GM13976 (cell line): ENCODE results near the gene TNS1.

Experiments
- DNase-seq: peaks from one replicate; pipeline ENCODE4 v3.0.0; 2012; ENCODE audit warnings: low spot score
- CTCF ChIP-seq: IDR thresholded peaks from 2 replicates; pipeline ENCODE4 v1.5.1; 2012; ENCODE audit warnings: borderline replicate concordance, mild to moderate bottlenecking; ENCODE audit not compliant: insufficient read depth; ENCODE audit errors: extremely low read depth, missing control alignments, control extremely low read depth
- in situ Hi-C: fragments of 300-500 bp; cut with MboI; formaldehyde crosslinking; loops from one replicate; pipeline ENCODE4 v1.12.0; 2022; ENCODE audit warnings: low sequenced_read_pairs, mixed read lengths, inconsistent platforms; ENCODE audit not compliant: unreplicated experiment

TNS1 gene

GRCh38 chr2:217804338-217804737, 198.5 kb downstream of the TNS1 start:
- no peak for TF ChIP-seq CTCF
- DNase-seq = no peak

GRCh38 chr2:217803653-217803960, 199.2 kb downstream of the TNS1 start:
- TF ChIP-seq CTCF = no peak

More at GRCh38 chr2:217804338-217804737, 198.5 kb downstream of the TNS1 start:
- in situ Hi-C loops = no loop called here

DNA sequence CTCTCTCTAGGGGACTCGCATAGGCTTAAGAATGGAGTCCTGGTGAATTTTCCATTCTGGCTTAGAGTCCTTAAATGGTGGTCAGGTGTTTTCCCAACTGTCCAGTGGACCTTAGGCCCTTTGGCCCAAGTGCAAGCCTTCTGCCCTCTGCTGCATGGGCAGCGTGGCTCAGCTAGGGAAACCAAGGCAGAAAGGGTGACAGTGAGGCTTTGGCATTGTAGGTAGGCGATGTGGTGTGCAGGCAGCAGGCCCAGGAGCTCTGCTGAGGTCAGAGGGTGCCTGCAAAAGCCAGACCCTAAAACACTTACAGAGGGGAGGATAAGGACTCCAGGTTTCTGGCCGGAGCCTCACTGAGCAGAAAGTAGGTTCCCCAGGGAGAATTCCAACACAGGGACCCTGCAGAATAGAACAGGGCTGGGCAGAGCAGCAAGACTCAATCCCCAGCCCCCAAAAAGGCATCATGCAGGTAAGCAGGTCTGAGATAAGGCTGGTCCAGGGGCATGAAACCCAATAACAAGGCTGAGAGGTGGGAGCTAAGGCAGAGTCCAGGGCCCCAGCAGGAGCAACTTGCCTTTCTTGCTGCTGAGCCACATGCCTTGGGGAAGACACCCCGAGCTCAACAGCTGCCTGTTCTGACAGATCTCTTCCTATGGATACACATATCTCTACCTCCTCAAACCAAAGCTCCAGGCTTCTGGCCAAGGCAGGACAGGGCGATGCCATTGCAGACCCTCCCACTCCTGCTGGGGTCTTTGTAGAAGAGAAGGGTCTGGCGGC, 199.7 kb downstream of the TNS1 start:
- DNase-seq = no peak

More at GRCh38 chr2:217803653-217803960, 199.2 kb downstream of the TNS1 start:
- in situ Hi-C loops = no loop called here
- DNase-seq = no peak

DNA sequence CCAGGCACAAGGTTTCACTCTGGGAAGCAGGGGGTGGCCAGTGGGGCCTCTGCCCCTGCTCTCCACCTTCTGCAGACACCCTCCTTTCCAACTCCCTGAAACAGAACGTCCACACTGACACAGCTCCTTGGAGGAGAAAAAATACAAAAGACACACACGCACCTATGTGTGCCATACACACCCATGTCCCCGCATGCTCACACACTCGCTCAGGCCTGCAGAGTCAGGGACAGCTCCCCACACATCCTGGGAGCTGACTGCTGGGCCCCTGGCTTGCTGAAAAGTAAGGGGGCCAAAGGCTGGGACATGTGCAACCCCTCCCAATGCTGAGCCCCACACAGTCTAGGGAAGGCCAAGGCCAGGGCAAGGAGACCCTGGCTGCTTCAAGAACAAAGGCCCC, 200.5 kb downstream of the TNS1 start:
- in situ Hi-C loops = no loop called here
- no peak for DNase-seq
- no peak for TF ChIP-seq CTCF

More for the DNA sequence above, 199.7 kb downstream of the TNS1 start:
- in situ Hi-C loops = no loop called here
- no peak for TF ChIP-seq CTCF

- DNase-seq = no peak
- no peak for TF ChIP-seq CTCF
- in situ Hi-C loops = no loop called here
Observed at GRCh38 chr2:217801711-217802110, 201.1 kb downstream of the TNS1 start.

DNA sequence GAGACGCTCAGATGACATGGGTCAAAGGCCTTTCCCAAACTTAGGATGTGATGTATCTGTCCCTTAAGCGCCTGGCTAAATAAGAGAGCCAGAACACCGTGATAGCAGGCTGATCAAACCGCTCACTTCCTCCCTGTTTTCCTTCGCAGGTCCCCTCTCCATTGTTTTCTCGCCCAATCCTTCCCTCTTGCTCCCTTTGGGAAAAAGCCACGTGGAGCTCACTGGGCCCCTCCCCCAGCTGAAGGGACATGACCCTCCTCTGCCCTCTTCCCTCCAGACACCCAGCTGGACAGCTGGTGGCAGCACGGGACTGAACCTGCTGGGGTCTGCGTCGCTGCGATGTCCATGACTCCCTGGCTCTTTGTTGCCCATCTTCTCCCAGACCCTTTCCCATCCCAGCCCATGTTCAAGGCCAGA, 201.7 kb downstream of the TNS1 start:
- in situ Hi-C loops = no loop called here
- no peak for DNase-seq
- no peak for TF ChIP-seq CTCF
